Caki2 (cell line): ENCODE results near the gene MAP2K5. TPM values are rescaled to one million over a fixed set of nuclear protein-coding genes. Genes with fewer than 3 reads are reported as not detected.

ENCODE experiments used
- DNase-seq: peaks from one replicate; pipeline ENCODE4 v3.0.0-alpha.2; 2015; ENCODE audit warnings: low read depth
- in situ Hi-C: cut with HindIII; loops from 2 replicates; pipeline ENCODE4 v1.10.0; 2016; ENCODE audit warnings: low sequenced_read_pairs, low pct_unique_long_range_greater_than_20kb, mixed read lengths
- total RNA-seq: library from RNA; depleted of rRNA; stranded (reverse); fragments of >200 nt; shearing (Covaris generic); gene quantifications from 2 replicates; pipeline ENCODE4 v1.2.3, GENCODE V29; 2014; ENCODE audit warnings: low replicate concordance

MAP2K5 gene
- total RNA-seq, 1 experiment from 2014 or later = 5.4 TPM

- in situ Hi-C loops = no loop called here
- DNase-seq = no peak
These were observed 288.9 kb downstream of the MAP2K5 start for GRCh38 chr15:67831363-67831762.

- in situ Hi-C loops = no loop called here
These were observed 289.6 kb downstream of the MAP2K5 start for GRCh38 chr15:67832031-67832551.

GRCh38 chr15:67832897-67833709 lies 290.6 kb downstream of the MAP2K5 start:
- in situ Hi-C loops = no loop called here
- no peak for DNase-seq

More at GRCh38 chr15:67832031-67832551, 289.6 kb downstream of the MAP2K5 start:
- no peak for DNase-seq

GRCh38 chr15:67833710-67834511 lies 291.4 kb downstream of the MAP2K5 start:
- no peak for DNase-seq

GRCh38 chr15:67834581-67835296 lies 292.2 kb downstream of the MAP2K5 start:
- DNase-seq = no peak
- in situ Hi-C loops = no loop called here

More at GRCh38 chr15:67833710-67834511, 291.4 kb downstream of the MAP2K5 start:
- in situ Hi-C loops = no loop called here

- DNase-seq = no peak
- in situ Hi-C loops = no loop called here
These were observed 293.0 kb downstream of the MAP2K5 start for GRCh38 chr15:67835297-67836133.

- in situ Hi-C loops = no loop called here
These were observed 293.6 kb downstream of the MAP2K5 start for GRCh38 chr15:67836134-67836455.

GRCh38 chr15:67836477-67836876 lies 294.0 kb downstream of the MAP2K5 start:
- DNase-seq = no peak
- in situ Hi-C loops = no loop called here

More at GRCh38 chr15:67836134-67836455, 293.6 kb downstream of the MAP2K5 start:
- no peak for DNase-seq

- in situ Hi-C loops = no loop called here
- DNase-seq = no peak
These were observed 294.5 kb downstream of the MAP2K5 start for GRCh38 chr15:67836955-67837354.

GRCh38 chr15:67838789-67839332 lies 296.4 kb downstream of the MAP2K5 start:
- in situ Hi-C loops = no loop called here
- DNase-seq = peak; percentile 29

GRCh38 chr15:67839499-67839928 lies 297.0 kb downstream of the MAP2K5 start:
- DNase-seq = peak; percentile 80
- in situ Hi-C loops = no loop called here

- in situ Hi-C loops = no loop called here
- peak; percentile 90 for DNase-seq
These were observed 297.6 kb downstream of the MAP2K5 start, which contains the start of gene RNU6-1 for GRCh38 chr15:67839929-67840748. RNU6-1 (minus strand) TSS chr15:67840045.

GRCh38 chr15:67840749-67841512 lies 298.4 kb downstream of the MAP2K5 start:
- in situ Hi-C loops = no loop called here
- DNase-seq = peak; percentile 52

GRCh38 chr15:67841513-67841762 lies 298.9 kb downstream of the MAP2K5 start:
- DNase-seq = no peak
- in situ Hi-C loops = no loop called here

GRCh38 chr15:67843092-67843501 lies 300.6 kb downstream of the MAP2K5 start:
- in situ Hi-C loops = no loop called here
- no peak for DNase-seq
